ENCODE data around the gene EDAR.
A peak's percentile ranks its signal among the peaks of the same experiment; 100 is the strongest.

Gene EDAR

DNA sequence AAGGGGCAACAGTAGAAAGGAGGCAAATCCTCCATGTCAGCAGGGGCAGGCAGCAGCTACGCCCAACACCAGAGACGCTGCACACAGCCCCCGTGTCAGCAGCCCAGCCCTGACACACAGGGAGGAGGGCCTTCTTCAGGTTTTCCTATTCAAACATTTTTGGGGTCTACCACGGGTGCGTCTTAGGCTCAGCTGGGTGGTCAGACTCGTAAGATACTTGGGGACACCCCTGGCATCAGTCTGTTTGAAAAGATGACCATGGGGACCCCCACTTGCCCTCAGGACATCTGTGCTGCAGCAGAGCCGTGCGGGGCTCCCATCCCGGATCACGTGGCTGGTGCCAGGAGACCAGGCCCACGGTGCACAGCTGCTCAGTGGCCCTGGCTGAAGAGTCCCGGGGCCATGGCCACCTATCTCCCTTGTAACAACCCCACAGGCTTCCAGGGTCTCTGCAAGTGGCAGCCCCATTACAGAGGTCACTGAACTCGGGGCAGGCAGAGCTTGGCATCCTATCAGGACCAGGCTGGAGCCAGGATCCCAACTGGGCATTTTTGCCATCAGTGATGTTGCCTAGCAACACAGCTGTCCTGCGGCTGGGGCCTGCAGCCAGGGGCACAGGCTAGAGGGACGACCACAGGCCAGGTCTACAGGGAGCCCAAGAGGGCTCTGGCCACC, 82.5 kb downstream of the EDAR start:
- DNase-seq: no peak

DNA sequence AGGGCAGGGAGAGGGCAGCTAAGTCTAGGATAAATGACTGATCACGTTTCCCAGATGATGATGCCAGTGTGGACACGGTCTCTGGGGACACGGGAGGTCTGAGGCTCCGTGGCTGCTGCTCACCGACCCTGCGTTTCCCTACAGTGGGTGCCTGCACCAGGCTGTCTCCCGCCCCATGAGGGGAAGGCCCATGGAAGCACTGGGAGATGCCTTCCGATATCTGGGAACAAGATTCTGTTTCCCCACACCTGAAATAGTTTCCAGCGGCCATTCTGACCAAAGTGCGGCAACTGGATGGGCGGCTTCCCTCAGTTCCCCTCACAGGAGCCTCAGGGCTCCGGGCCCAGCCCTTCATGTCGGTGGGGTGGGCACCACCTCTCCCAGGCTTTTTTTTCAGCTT, 83.1 kb downstream of the EDAR start:
- DNase-seq: no peak

DNA sequence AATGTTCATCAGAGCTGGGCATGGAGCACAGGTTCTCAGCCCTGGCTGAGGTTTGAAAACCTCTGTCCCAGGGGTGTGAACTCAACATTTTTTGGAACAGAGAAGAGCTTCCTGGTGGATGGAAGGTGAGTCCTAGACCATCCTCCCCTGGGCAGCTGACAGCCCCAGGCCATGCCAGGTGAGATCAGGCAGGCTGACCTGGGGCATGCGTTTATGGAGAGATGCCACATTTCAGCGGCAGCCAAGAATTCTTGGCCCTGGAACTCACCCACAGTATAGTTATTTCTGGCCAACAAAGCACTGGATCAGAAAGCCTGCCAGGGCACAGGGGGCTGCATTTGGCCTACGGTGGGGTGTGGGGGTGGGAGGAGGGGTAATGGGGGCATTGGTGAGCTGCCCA, 83.8 kb downstream of the EDAR start:
- no peak for DNase-seq

DNA sequence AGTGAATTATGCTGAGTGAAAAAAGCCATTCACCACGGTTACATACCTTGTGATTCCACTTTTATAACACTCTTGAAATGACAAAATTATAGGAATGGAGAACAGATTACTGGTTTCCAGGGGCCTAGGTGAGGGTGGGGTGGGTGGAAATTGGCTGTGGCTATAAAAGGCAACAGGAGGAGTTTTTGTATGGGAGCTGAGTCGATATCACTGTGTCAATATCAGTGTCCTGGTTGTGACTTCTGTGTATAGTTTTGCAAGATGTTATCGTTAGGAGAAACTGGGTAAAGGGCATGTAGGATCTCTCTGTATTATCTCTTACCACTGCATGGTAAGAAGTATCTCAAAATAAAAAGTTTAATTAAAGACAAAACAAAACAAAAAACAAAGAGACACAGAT, 84.3 kb downstream of the EDAR start:
- DNase-seq: no peak

DNA sequence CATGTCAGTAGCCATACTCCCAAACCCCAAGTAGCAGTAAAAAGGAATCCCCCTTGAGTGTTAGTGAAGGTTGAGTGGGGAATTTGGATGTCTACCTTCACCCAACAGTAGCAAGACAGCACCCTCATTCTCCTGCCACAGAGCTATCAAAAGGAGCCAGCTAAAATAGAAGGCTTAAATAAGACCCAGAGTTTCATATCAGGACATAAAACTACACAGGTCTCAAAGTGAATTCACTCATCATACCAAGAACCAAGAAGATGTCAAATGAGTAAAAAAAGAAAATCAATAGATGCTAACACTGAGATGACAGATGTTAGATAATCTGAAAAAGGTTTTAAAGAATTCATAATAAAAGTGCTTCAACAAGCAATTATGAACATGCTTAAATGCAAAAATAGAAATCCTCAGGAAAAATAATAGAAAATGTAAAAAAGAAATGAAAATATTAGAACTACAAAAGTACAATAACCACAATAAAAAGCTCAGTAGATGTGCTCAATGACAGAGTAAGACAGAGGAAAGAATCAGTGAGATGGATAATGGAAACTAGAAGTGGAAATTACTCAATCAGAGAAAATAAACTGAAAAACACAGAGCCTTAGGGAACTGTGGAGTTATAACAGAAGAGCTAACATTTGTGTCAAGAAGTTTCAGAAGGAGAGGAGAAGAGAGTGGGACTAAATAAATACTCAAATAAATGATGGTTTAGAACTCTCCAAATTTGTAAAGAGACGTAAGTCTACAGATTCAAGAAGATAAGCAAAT, 90.5 kb downstream of the EDAR start:
- no peak for DNase-seq

DNA sequence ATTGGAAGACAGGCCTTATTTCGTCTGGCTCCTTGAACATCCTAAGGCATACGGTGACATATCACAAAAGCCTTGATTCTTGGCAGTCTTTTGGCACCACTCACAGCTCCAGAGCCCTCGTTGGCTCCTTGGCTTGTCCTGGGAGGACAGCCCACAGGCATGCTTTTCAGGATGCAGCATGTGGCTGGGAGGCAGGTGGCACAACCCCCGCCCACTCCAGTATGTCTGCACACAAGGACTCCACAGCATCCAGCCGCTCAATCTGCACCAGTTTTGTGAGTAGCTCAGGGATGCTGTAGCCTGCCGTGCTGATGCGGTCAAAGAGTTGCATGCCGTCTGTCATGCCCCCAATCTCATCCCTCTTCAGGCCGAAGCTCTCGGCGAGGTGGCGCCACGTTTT, 92.3 kb downstream of the EDAR start:
- DNase-seq: no peak

DNA sequence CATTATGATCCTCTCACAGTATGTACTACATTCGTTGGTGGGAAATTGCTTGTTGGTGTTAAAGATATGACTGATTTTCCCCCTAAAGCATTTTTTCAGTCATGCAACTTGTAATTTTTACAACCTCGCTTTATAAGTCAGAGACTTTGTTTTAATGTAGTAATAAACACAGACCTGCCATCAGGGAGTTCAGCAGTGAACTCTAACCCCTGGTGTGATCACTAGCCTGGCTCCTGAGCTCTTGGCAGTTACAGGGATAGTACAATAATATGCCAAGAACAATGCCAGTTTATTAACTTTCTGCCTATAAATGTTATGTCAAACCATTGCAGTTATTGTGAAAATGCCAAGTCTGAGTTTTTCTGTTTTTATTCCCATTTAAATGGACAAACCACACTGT, 93.8 kb downstream of the EDAR start:
- no peak for DNase-seq

DNA sequence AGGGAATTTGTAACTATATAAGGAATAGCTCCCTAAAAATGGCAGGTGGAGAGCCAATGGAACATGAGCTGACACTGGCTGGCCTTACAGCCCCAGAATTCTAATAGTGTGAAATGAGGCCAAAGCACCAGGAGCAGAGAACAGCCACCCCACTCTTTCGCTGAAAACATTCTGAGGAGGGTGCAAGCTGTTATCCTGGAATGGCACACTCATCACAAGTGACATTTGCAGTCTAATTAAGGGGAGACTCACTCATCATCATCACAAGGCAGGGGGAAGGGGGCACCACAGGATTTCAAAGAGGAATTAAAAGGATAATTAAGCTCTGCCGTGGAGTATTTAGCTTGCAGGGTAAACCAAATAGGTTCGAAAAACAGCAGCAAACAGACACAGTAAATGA, 94.3 kb downstream of the EDAR start:
- DNase-seq: no peak

DNA sequence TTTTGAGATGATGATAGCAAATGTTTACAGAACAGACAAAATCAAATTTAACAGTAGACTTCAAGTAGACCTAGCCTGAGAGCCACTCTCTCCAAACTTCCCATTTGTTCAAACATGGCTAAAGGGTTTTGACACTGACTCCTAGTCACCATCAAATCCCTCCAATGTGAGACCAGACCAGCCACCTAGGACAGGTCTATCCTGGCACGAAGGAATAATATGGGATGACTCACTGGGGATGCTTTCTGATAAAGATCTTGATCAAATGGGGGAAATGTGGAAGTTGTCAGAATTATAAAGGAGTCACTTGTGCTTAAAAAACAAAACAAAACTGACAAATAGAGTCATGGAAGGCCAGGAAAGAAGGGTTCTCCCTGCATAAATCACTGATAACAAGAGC, 95.7 kb downstream of the EDAR start:
- no peak for DNase-seq

DNA sequence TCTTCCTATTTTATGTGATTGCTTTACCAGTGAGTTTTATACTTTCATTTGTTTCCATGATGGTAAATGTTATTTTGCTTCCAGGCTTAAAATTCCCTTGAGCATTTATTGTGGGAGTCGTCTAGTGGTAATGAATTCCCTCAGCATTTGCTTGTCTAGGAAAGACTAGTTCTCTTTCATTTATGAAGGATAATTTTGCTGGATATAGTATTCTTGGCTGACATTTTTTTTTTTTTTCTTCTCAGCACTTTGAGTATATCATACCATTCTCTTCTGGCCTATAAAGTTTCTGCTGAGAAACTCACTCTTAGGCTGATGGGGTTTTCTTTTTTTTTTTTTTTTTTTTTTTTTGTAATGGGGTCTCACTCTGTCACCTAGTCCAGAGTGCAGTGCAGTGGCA, 99.1 kb downstream of the EDAR start:
- no peak for DNase-seq

DNA sequence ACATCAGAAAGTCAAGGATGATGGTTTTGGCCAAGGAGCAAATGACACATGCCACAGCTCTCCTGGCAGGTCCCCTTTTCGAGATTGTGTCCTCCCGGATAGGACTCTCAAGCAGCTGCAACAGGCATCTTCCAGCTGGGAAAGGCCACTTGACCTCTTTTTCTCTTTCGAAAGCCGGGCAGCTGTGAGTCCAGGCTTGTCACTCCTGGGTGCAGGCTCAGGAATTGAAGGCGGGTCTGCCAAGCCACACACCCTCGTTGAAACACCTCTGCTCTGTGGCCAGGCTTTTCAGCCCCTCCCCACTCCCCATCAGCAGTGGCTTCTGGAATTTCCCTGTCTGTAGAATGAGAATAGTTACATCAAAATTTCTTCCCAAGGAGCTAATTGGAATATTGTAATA, 104.4 kb downstream of the EDAR start:
- no peak for DNase-seq

DNA sequence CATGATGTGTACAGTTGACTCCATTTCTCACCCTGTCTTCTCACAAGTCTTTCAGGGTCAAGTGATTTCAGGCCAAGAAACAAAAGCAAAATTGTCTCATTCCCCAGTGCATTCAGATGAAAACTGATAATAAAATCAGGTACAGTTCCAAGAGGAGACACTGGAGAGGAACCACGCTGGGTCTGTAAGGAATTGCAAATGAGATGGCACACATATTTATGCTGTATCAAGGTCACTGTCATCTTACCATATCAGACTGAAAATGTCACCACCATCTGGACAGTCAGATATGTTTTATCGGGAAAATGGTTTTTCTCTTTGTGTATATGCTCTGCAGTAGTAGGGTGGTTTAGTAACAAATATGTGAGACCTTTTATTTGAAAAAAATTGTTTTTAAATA, 110.7 kb downstream of the EDAR start:
- DNase-seq: no peak

DNA sequence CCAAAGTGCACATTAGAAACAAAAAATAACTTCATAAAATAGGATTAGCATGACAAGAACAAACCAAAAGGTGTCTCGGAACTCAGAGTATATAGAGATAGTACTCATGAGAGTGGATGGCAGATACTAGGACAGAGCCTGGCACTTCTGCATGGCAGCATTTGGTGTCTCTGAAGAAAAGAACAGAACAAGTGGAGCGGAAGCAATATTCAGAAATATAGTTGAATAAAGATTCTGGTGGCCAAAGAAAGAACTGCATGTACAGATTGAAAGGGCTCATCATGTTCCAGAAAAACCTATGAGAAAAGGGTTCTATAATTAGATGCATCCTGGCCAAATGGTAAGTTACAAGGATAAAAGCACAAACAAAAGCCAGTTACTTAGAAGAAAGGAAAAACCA, 111.5 kb downstream of the EDAR start:
- no peak for DNase-seq

DNA sequence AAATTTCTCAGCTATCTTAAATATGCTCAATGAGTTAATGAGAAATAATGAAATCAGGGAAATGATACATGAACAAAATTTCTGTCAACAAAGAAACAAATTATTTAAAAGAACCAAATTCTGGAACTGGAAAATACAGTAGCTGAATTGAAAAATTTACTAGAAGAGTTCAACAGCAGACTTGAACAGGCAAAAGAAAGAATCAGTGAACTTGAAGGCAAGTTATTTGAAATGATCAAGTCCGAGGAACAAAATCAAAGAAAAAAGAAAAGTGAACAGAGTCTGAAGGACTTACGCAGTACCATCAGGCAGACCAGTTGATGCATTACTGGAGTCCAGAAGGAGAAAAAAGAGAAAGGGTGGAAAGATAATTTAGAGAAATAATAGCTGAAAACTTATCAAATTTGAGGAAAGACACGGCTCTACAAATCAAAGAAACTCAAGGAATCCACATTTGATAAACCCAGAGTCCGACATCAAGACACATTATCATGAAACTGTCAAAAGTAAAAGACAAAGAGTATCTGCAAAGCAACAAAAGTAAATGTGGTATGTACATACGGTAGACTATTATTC, 118.9 kb downstream of the EDAR start:
- no peak for DNase-seq

DNA sequence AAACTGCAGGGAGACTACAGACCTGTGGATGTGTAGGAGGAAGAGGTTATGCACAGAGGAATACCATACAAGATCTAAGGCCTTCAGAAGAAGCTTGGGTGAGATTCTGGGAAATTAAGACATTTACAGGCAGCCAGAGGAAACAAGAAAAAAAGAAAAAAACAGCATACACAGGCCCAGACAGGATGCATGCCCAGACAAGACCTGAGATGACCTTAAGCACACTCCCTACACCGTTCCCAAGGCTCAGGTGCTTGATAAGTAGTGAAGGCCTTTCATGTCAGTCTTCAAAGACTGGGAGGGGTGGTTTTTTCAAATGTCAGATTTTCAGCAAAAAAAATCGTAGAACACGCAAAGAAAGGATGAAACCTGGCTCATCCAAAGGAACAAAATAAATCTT, 119.5 kb downstream of the EDAR start:
- no peak for DNase-seq

DNA sequence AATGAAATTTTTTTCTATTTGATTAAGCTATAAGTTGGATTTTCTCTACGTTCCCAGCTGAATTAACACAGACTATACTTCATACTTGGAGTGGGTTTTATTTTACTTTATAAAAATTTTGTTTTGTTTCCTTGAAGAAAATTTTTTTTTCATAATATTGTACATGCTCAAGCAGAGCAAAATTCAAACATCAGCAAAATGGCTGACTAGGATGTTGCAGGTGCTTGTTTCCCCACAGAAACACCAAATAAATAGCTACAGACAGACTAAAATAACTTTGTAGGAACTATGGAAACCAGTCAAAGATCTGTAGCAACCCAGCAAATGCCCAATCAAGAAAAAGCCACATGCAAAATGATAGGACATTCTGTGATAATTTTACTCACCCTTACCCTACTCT, 120.1 kb downstream of the EDAR start:
- DNase-seq: no peak

DNA sequence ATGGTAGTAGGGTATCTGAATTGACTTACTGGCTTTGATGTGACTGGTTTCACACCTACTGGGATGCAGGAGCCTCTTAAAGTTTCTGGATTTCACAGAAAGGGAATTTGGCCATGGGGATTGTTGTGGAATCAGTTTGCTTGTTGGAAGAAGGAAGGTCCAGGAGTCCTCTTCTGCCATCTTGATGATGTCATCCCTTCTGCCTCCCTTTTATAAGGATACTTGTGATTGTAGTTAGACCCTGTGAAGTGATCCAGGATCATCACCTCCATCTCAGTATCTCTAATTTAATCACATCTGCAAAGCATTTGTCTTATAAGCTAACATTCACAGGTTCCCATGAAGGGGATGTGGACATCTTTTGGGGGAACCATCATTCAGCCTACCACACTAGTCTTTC, 123.0 kb downstream of the EDAR start:
- no peak for DNase-seq

DNA sequence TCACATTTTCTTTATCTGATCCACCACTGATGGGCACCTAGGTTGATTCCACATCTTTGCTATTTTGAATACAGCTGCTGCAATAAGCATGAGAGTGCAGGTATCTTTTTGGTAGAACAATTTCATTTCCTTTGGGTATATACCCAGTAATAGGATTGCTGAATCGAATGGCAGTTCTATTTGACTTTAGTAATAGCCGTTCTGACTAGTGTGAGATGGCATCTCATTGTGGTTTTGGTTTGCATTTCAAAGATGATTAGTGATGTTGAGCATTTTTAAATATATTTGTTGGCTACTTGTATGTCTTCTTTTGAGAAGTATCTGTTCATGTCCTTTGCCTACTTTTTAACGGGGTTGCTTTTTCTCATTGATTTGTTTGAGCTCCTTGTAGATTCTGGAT, 130.1 kb downstream of the EDAR start:
- no peak for DNase-seq

DNA sequence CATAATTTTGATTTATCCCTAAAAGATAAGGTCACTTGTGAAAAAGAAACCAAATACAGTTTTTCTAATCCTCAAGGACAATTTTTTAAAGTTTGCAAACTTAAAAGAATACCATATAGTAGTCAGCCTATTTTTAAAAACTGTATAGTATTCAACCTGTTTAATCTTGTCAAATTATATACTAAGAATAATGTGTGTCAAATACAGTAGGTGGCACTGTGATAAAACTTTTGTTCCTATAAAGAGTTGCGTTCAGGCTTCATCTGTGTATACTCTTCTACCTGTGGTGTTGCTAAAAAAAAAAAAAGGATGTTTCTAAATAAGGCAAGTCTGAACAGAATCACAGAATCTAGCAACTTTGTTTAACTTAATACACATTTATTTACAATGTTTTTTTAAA, 133.8 kb downstream of the EDAR start:
- DNase-seq: peak in 1 of 2 donors; percentile 34

DNA sequence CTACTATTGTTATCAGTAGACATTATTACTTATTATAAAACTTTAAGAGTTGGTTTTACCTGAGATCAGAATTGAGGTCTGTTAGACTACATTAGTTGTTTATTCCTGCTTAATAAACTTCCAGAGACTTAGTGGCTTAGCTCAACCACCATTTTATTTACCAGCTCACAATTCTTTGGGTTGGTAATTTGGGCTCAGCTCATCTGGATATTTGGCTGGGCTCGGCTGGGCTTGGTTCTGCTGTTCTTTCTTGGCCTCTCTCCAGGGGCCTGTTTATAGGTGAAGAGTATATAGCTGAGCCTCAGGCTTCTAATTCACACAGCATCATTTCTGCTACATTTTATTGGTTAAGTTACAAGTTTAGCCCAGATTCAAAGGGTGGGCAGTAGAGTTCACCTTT, 134.5 kb downstream of the EDAR start:
- DNase-seq: no peak

DNA sequence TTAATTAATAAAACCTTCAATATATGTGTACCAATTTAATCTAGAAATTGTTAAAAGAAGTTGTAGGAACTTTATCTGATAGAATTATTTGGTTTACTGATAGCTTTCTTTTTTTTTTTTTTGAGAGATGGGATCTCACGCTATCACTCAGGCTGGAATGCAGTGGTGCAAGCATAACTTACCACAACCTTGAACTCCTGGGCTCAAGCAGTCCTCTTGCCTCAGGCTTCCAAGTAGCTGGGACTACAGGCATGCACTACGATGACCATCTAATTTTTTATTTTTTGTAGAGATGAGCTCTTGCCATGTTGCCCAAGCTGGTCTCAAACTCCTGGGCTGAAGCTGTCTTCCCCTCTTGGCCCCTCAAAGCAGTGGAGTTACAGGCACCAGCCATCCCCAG, 135.6 kb downstream of the EDAR start:
- DNase-seq: no peak

DNA sequence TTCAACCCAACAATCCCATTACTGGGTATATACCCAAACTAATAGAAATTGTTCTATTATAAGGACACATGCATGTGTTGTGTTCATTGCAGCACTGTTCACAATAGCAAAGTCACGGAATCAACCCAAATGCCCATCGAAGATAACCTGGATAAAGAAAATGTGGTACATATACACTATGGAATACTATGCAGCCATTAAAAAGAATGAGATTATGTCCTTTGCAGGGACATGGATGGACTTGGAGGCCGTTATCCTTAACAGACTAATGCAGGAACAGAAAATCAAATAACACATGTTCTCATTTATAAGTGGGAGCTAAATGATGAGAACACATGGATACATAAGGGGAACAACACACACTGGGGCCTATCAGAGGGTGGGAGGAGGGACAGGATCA, 136.6 kb downstream of the EDAR start:
- no peak for DNase-seq

DNA sequence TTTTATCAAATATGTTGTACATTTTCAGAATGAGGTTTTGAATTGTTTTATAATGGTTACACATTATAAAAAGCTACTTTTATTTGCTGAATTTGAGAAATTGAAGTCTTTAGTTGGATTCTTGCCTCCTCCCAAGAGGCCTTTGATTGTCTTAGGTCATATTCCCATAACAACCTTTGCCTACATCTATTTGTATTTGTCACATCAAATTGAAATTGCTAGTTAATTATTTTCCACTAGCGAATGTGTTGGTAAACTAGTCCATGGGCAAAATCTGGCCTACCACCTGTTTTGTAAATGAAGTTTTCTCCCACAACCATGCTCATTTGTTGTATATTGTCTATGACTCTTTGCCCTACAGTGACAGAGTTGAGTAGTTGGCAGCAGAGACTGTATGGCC, 142.0 kb downstream of the EDAR start:
- DNase-seq: no peak

DNA sequence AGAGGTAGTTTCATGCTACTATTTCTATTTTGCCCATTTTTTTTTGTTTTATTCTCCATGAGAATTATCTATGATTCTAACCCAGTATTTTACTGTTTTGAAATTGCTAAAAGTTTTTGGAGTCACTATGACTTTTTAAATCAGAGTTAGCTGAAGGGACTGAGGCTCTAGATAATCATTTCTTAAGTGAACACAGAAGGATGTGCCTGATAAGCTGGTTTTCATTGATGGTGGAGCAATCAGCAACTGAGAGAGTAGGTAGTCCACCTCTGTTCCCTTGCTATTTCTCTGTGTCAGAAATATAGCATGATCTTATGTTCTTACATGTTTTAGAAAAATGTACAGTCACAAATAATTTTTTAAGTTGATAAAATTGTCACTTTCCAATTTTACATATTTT, 143.1 kb downstream of the EDAR start:
- no peak for DNase-seq
